ENCODE measurements around the gene MSLN. TPM values are rescaled to one million over a fixed set of nuclear protein-coding genes. Genes with fewer than 3 reads are reported as not detected.
A peak's percentile ranks its signal among the peaks of the same experiment; 100 is the strongest.

Gene MSLN
- total and polyA plus RNA-seq, 2 experiments from 2014 or later = 0.10 TPM; not detected in 1

DNA sequence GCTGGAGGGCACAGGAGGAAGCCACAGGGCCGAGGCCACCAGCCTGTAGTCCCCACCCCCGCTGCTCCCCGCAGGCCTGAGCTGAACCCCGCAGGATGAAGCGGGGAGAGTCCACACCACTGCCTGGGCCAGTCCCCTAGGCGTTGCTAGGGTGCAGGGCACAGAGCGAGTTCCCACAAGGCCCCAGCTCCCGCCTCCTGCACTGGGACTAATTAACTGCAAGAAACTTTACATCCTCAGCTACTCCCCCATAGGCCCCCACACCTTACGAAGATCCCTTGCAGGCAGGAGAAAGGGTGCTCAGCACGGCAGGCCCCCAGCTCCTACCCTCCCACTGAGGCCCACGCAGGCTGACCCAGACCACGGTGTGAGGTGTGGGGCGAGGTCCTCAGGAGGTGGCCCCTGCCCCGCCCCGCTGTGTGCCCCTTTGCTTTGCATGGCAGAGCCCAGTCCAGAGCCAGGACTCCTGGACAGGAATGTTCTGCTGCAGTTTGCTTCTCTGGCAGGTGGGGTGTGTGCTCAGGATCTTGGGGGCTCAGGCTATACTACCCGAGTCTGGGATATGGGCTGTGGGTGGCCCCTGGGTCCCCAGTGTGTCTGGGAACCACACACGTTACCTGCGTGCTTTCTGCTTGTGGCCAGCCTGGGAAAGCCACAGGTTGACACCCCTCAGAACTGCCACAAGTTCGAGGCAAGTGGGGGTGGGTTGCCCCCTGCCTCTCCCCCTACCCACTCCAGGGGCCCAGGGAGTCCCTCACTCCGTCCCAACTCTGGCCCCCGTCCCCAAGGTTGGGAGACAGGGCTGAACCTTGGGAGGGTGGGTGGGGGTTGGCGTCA, 38.8 kb downstream of the MSLN start (continued):
- TF ChIP-seq, protein P1, sequence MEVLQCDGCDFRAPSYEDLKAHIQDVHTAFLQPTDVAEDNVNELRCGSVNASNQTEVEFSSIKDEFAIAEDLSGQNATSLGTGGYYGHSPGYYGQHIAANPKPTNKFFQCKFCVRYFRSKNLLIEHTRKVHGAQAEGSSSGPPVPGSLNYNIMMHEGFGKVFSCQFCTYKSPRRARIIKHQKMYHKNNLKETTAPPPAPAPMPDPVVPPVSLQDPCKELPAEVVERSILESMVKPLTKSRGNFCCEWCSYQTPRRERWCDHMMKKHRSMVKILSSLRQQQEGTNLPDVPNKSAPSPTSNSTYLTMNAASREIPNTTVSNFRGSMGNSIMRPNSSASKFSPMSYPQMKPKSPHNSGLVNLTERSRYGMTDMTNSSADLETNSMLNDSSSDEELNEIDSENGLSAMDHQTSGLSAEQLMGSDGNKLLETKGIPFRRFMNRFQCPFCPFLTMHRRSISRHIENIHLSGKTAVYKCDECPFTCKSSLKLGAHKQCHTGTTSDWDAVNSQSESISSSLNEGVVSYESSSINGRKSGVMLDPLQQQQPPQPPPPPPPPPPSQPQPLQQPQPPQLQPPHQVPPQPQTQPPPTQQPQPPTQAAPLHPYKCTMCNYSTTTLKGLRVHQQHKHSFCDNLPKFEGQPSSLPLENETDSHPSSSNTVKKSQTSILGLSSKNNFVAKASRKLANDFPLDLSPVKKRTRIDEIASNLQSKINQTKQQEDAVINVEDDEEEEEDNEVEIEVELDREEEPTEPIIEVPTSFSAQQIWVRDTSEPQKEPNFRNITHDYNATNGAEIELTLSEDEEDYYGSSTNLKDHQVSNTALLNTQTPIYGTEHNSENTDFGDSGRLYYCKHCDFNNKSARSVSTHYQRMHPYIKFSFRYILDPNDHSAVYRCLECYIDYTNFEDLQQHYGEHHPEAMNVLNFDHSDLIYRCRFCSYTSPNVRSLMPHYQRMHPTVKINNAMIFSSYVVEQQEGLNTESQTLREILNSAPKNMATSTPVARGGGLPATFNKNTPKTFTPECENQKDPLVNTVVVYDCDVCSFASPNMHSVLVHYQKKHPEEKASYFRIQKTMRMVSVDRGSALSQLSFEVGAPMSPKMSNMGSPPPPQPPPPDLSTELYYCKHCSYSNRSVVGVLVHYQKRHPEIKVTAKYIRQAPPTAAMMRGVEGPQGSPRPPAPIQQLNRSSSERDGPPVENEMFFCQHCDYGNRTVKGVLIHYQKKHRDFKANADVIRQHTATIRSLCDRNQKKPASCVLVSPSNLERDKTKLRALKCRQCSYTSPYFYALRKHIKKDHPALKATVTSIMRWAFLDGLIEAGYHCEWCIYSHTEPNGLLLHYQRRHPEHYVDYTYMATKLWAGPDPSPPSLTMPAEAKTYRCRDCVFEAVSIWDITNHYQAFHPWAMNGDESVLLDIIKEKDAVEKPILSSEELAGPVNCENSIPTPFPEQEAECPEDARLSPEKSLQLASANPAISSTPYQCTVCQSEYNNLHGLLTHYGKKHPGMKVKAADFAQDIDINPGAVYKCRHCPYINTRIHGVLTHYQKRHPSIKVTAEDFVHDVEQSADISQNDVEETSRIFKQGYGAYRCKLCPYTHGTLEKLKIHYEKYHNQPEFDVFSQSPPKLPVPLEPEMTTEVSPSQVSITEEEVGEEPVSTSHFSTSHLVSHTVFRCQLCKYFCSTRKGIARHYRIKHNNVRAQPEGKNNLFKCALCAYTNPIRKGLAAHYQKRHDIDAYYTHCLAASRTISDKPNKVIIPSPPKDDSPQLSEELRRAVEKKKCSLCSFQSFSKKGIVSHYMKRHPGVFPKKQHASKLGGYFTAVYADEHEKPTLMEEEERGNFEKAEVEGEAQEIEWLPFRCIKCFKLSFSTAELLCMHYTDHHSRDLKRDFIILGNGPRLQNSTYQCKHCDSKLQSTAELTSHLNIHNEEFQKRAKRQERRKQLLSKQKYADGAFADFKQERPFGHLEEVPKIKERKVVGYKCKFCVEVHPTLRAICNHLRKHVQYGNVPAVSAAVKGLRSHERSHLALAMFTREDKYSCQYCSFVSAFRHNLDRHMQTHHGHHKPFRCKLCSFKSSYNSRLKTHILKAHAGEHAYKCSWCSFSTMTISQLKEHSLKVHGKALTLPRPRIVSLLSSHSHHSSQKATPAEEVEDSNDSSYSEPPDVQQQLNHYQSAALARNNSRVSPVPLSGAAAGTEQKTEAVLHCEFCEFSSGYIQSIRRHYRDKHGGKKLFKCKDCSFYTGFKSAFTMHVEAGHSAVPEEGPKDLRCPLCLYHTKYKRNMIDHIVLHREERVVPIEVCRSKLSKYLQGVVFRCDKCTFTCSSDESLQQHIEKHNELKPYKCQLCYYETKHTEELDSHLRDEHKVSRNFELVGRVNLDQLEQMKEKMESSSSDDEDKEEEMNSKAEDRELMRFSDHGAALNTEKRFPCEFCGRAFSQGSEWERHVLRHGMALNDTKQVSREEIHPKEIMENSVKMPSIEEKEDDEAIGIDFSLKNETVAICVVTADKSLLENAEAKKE (CRISPR knock-in tag; IDR thresholded peaks at IDR 0.05) = no peak
- TF ChIP-seq POLR2AphosphoS5 (IDR thresholded peaks at IDR 0.05; ENCODE audit: low read depth) (no peak), EZH2phosphoT487 (IDR thresholded peaks at IDR 0.05; ENCODE audit: unreplicated experiment) (no peak)

DNA sequence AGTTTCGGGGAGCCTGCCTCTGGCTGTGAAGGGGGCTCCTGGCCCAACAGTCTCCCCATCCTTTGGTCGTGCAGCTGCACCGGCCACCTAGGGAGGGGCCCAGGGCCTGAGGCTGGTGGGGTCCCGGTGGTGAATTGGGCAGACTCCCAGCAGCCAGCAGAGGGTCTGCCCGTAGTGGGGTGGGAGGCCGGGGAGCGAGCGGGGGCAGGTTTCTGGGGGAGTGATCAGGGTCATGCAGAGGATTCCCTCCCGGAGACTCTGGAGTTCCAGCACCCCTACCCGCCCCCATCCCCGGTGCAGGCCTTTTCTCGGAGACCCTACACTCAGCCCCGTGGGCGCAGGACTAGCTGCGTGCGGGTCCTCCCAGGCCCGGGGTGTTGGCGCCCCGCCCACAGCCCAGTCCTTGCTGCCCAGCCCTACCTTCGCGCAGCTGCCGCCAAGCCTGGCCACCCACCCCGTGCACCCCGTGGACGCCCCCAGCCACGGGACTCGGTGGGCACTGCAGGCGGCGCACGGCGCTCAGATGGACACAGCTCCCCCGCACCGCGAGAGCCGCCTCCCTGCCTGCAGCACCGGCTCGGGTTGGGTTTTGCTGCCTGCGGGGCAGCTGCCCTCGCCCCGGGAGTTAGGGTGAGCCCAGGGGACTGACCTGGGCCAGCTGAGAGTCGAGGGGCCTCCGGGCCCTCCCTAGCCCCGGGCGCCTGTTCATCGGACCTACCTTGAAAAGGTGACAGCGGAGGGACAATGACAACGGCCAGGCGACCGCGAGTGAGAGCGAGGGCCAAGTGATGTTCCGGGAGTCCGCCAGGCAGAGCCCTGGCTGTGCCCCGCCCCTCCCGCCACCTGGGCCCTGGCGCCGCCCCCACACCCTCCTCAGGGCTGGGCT, 39.7 kb downstream of the MSLN start, which contains the start of gene GNG13:
GNG13 (minus strand) TSS at position 787 of the 886 bp plus-strand sequence. CDS start 1,657 bp downstream, outside the sequence.
- no peaks in the 10 kb centered on the region for H3K9me2 ChIP-seq (ENCODE audit: insufficient read depth)
- peaks cover 3% of the 10 kb centered on the region; the same call in 1 of the 2 replicates for H3K4me1 ChIP-seq (ENCODE audit: insufficient read depth)
- H3K36me3 ChIP-seq (ENCODE audit: insufficient read depth) = no peaks in the 10 kb centered on the region
- peak within 1 kb of the TSS; percentile 91 for H3K4me2 ChIP-seq
- peaks cover 4% of the 10 kb centered on the region; the same call in 1 of the 3 replicates for H3K4me1 Mint-ChIP-seq
- peaks cover 23% of the 10 kb centered on the region; the same call in 2 of the 3 replicates for H3K36me3 Mint-ChIP-seq (ENCODE audit: low read depth)
- peaks cover 4% of the 10 kb centered on the region; the same call in 1 of the 2 replicates for H4K20me1 ChIP-seq (replicated peaks; ENCODE audit: insufficient read depth)
- H3K27ac ChIP-seq (ENCODE audit: low read depth) = no peak within 1 kb of the TSS
- no peaks in the 10 kb centered on the region; the same call in 1 of the 3 replicates for H3K9me3 Mint-ChIP-seq
- H3K4me3 Mint-ChIP-seq = 0 out of 3 replicates have a peak within 1 kb of the TSS, but pooled peaks have one; percentile 30
- ATAC-seq (peak; percentile 68), DNase-seq (ENCODE audit: low spot score) (peak; percentile 69)
- peaks cover 31% of the 10 kb centered on the region for H3K27me3 Mint-ChIP-seq (ENCODE audit: insufficient read depth, low read depth, poor library complexity)
- H3F3A ChIP-seq (replicated peaks; ENCODE audit: low read depth) = no peaks in the 10 kb centered on the region
- H3K27me3 ChIP-seq (ENCODE audit: insufficient read depth) = peaks cover 43% of the 10 kb centered on the region
- no peak within 1 kb of the TSS for H3K27ac Mint-ChIP-seq
- H3K4me3 ChIP-seq = peak within 1 kb of the TSS; percentile 57
- H3K79me2 ChIP-seq (replicated peaks; ENCODE audit: insufficient read depth) = no peaks in the 10 kb centered on the region
- no peak within 1 kb of the TSS for H2AFZ ChIP-seq
- TF ChIP-seq STAT1 (IDR thresholded peaks at IDR 0.05; ENCODE audit: unreplicated experiment) = no peak
- TF ChIP-seq, protein P2, sequence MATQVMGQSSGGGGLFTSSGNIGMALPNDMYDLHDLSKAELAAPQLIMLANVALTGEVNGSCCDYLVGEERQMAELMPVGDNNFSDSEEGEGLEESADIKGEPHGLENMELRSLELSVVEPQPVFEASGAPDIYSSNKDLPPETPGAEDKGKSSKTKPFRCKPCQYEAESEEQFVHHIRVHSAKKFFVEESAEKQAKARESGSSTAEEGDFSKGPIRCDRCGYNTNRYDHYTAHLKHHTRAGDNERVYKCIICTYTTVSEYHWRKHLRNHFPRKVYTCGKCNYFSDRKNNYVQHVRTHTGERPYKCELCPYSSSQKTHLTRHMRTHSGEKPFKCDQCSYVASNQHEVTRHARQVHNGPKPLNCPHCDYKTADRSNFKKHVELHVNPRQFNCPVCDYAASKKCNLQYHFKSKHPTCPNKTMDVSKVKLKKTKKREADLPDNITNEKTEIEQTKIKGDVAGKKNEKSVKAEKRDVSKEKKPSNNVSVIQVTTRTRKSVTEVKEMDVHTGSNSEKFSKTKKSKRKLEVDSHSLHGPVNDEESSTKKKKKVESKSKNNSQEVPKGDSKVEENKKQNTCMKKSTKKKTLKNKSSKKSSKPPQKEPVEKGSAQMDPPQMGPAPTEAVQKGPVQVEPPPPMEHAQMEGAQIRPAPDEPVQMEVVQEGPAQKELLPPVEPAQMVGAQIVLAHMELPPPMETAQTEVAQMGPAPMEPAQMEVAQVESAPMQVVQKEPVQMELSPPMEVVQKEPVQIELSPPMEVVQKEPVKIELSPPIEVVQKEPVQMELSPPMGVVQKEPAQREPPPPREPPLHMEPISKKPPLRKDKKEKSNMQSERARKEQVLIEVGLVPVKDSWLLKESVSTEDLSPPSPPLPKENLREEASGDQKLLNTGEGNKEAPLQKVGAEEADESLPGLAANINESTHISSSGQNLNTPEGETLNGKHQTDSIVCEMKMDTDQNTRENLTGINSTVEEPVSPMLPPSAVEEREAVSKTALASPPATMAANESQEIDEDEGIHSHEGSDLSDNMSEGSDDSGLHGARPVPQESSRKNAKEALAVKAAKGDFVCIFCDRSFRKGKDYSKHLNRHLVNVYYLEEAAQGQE (IDR thresholded peaks at IDR 0.05; ENCODE audit: unreplicated experiment) = no peak
- no peak; the same call in 1 of the 2 replicates for TF ChIP-seq POLR2AphosphoS5 (IDR thresholded peaks at IDR 0.05; ENCODE audit: low read depth)
- no peak for TF ChIP-seq ZNF331 (CRISPR knock-in tag; IDR thresholded peaks at IDR 0.05; ENCODE audit: low read depth)
